Mesothelial cell of epicardium (in vitro differentiated cells): ENCODE results near the gene PHLDB1. TPM values are rescaled to one million over a fixed set of nuclear protein-coding genes. Genes with fewer than 3 reads are reported as not detected.
"Not testable (repeated sequence)": the region's sequence is repeated elsewhere in the genome, so short reads cannot be mapped to it uniquely, and the experiment has no call there.

Experiments used
- DNase-seq, 2 experiments: peaks; one replicate each; pipeline ENCODE4 v3.0.0; 2021; ENCODE audit warnings: low spot score in 2 of 2; ENCODE audit not compliant: unreplicated experiment in 2 of 2
- H3K27ac Mint-ChIP-seq: 2 replicates; pipeline ENCODE4 v1.8.0; 2021; ENCODE audit warnings: mixed read lengths
- H3K27me3 Mint-ChIP-seq: 2 replicates; pipeline ENCODE4 v1.8.0; 2021; ENCODE audit warnings: low read depth, mixed read lengths
- H3K36me3 Mint-ChIP-seq: 2 replicates; pipeline ENCODE4 v1.8.0; 2021; ENCODE audit warnings: mixed read lengths
- H3K4me1 Mint-ChIP-seq: 2 replicates; pipeline ENCODE4 v1.8.0; 2021; ENCODE audit warnings: mixed read lengths
- H3K4me3 Mint-ChIP-seq: 2 replicates; pipeline ENCODE4 v1.8.0; 2021; ENCODE audit warnings: mild to moderate bottlenecking, moderate library complexity, mixed read lengths
- H3K9me3 Mint-ChIP-seq: 2 replicates; pipeline ENCODE4 v1.8.0; 2021; ENCODE audit warnings: mixed read lengths
- CTCF ChIP-seq: fragments of 200-600 bp; sonication (generic); IDR thresholded peaks from one replicate; pipeline ENCODE4 v1.5.0; 2021; ENCODE audit warnings: antibody characterized with exemption; ENCODE audit not compliant: unreplicated experiment
- total RNA-seq: library from RNA; stranded (reverse); gene quantifications from 3 replicates; pipeline ENCODE4 v1.2.1, GENCODE V29; 2021

PHLDB1 gene
- total RNA-seq, 1 donor from 2014 or later: 148 TPM

- Mint-ChIP-seq H3K36me3 (no peaks in the 10 kb centered on the region), H3K27ac (peak overlapping the region; percentile 43), H3K4me1 (peaks cover 66% of the 10 kb centered on the region), H3K4me3 (peak overlapping the region; percentile 68), H3K27me3 (peaks cover 34% of the 10 kb centered on the region), H3K9me3 (no peaks in the 10 kb centered on the region)
- peak in 1 of 2 experiments; percentile 62 for DNase-seq
- no peak for TF ChIP-seq CTCF
Measured at GRCh38 chr11:118608360-118609227, 1.2 kb downstream of the PHLDB1 start.

GRCh38 chr11:118609380-118610224 lies 2.2 kb downstream of the PHLDB1 start:
- no peaks in the 10 kb centered on the region for H3K9me3 Mint-ChIP-seq
- H3K27ac Mint-ChIP-seq: no peak overlapping the region
- no peak for TF ChIP-seq CTCF
- H3K27me3 Mint-ChIP-seq: peaks cover 34% of the 10 kb centered on the region
- H3K36me3 Mint-ChIP-seq: no peaks in the 10 kb centered on the region
- peak overlapping the region; percentile 68 for H3K4me3 Mint-ChIP-seq
- DNase-seq: no peak
- peaks cover 69% of the 10 kb centered on the region for H3K4me1 Mint-ChIP-seq

GRCh38 chr11:118610225-118610772 lies 2.9 kb downstream of the PHLDB1 start:
- no peaks in the 10 kb centered on the region for H3K36me3 Mint-ChIP-seq
- peak overlapping the region; percentile 68 for H3K4me3 Mint-ChIP-seq
- no peaks in the 10 kb centered on the region for H3K9me3 Mint-ChIP-seq
- no peak overlapping the region for H3K27ac Mint-ChIP-seq
- no peak for TF ChIP-seq CTCF
- H3K4me1 Mint-ChIP-seq: peaks cover 72% of the 10 kb centered on the region
- DNase-seq: no peak
- H3K27me3 Mint-ChIP-seq: peaks cover 34% of the 10 kb centered on the region

GRCh38 chr11:118610773-118611432 lies 3.5 kb downstream of the PHLDB1 start:
- peaks cover 72% of the 10 kb centered on the region for H3K4me1 Mint-ChIP-seq
- TF ChIP-seq CTCF: peak; percentile 86
- H3K27ac Mint-ChIP-seq: peak overlapping the region; percentile 47
- H3K4me3 Mint-ChIP-seq: peak overlapping the region; percentile 55
- no peaks in the 10 kb centered on the region for H3K36me3 Mint-ChIP-seq
- H3K9me3 Mint-ChIP-seq: no peaks in the 10 kb centered on the region
- peak; percentile 64 to 86 for DNase-seq
- peaks cover 34% of the 10 kb centered on the region for H3K27me3 Mint-ChIP-seq

GRCh38 chr11:118611433-118611795 lies 4.0 kb downstream of the PHLDB1 start:
- H3K9me3 Mint-ChIP-seq, H3K36me3 Mint-ChIP-seq, DNase-seq: not testable (repeated sequence)
- Mint-ChIP-seq H3K4me3 (peak overlapping the region; percentile 55), H3K27me3 (peaks cover 34% of the 10 kb centered on the region), H3K4me1 (peaks cover 72% of the 10 kb centered on the region), H3K27ac (peak overlapping the region; percentile 47)
